ENCODE measurements around the gene SFPQ. TPM values are rescaled to one million over a fixed set of nuclear protein-coding genes. Genes with fewer than 3 reads are reported as not detected.

Gene SFPQ
- total RNA-seq, 1 experiment from 2014 or later, result 354 TPM

GRCh38 chr1:35192056-35192852 is 691 bp downstream of the SFPQ start (continued):
- TF ChIP-seq IRF2 (CRISPR knock-in tag; IDR thresholded peaks at IDR 0.05; ENCODE audit: borderline replicate concordance, low read depth) (no peak), GTF2I (CRISPR knock-in tag; conservative IDR thresholded peaks at IDR 0.05) (no peak), ZNF532 (CRISPR knock-in tag; IDR thresholded peaks at IDR 0.05; ENCODE audit: borderline replicate concordance) (no peak), SP1 (CRISPR knock-in tag; conservative IDR thresholded peaks at IDR 0.05) (0 out of 2 replicates have a peak, but pooled peaks have one; percentile 39), JUN (CRISPR knock-in tag; IDR thresholded peaks at IDR 0.05) (no peak), ZNF121 (CRISPR knock-in tag; IDR thresholded peaks at IDR 0.05) (no peak), TEAD4 (CRISPR knock-in tag; IDR thresholded peaks at IDR 0.05) (no peak), NR3C1 (CRISPR knock-in tag; conservative IDR thresholded peaks at IDR 0.05; ENCODE audit: low read depth) (no peak), ZNF671 (CRISPR knock-in tag; IDR thresholded peaks at IDR 0.05) (no peak), TEAD1 (CRISPR knock-in tag; IDR thresholded peaks at IDR 0.05) (no peak; the same call in 1 of the 2 replicates), SMAD4 (CRISPR knock-in tag; IDR thresholded peaks at IDR 0.05) (no peak), MXD4 (CRISPR knock-in tag; IDR thresholded peaks at IDR 0.05; ENCODE audit: borderline replicate concordance) (no peak), ESRRA (CRISPR knock-in tag; IDR thresholded peaks at IDR 0.05; ENCODE audit: borderline replicate concordance) (no peak), TCF7 (CRISPR knock-in tag; IDR thresholded peaks at IDR 0.05; ENCODE audit: low read depth) (no peak), CBFB (CRISPR knock-in tag; IDR thresholded peaks at IDR 0.05; ENCODE audit: low read depth) (no peak)
- TF ChIP-seq, protein P1, sequence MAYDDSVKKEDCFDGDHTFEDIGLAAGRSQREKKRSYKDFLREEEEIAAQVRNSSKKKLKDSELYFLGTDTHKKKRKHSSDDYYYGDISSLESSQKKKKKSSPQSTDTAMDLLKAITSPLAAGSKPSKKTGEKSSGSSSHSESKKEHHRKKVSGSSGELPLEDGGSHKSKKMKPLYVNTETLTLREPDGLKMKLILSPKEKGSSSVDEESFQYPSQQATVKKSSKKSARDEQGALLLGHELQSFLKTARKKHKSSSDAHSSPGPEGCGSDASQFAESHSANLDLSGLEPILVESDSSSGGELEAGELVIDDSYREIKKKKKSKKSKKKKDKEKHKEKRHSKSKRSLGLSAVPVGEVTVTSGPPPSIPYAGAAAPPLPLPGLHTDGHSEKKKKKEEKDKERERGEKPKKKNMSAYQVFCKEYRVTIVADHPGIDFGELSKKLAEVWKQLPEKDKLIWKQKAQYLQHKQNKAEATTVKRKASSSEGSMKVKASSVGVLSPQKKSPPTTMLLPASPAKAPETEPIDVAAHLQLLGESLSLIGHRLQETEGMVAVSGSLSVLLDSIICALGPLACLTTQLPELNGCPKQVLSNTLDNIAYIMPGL (CRISPR knock-in tag; IDR thresholded peaks at IDR 0.05), result 0 out of 2 replicates have a peak, but pooled peaks have one; percentile 64
- TF ChIP-seq, protein P2, sequence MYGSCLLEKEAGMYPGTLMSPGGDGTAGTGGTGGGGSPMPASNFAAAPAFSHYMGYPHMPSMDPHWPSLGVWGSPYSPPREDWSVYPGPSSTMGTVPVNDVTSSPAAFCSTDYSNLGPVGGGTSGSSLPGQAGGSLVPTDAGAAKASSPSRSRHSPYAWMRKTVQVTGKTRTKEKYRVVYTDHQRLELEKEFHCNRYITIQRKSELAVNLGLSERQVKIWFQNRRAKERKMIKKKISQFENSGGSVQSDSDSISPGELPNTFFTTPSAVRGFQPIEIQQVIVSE (CRISPR knock-in tag; IDR thresholded peaks at IDR 0.05; ENCODE audit: borderline replicate concordance), result no peak
- TF ChIP-seq, protein P3, sequence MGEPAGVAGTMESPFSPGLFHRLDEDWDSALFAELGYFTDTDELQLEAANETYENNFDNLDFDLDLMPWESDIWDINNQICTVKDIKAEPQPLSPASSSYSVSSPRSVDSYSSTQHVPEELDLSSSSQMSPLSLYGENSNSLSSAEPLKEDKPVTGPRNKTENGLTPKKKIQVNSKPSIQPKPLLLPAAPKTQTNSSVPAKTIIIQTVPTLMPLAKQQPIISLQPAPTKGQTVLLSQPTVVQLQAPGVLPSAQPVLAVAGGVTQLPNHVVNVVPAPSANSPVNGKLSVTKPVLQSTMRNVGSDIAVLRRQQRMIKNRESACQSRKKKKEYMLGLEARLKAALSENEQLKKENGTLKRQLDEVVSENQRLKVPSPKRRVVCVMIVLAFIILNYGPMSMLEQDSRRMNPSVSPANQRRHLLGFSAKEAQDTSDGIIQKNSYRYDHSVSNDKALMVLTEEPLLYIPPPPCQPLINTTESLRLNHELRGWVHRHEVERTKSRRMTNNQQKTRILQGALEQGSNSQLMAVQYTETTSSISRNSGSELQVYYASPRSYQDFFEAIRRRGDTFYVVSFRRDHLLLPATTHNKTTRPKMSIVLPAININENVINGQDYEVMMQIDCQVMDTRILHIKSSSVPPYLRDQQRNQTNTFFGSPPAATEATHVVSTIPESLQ (CRISPR knock-in tag; IDR thresholded peaks at IDR 0.05), result no peak
- TF ChIP-seq, protein P4, sequence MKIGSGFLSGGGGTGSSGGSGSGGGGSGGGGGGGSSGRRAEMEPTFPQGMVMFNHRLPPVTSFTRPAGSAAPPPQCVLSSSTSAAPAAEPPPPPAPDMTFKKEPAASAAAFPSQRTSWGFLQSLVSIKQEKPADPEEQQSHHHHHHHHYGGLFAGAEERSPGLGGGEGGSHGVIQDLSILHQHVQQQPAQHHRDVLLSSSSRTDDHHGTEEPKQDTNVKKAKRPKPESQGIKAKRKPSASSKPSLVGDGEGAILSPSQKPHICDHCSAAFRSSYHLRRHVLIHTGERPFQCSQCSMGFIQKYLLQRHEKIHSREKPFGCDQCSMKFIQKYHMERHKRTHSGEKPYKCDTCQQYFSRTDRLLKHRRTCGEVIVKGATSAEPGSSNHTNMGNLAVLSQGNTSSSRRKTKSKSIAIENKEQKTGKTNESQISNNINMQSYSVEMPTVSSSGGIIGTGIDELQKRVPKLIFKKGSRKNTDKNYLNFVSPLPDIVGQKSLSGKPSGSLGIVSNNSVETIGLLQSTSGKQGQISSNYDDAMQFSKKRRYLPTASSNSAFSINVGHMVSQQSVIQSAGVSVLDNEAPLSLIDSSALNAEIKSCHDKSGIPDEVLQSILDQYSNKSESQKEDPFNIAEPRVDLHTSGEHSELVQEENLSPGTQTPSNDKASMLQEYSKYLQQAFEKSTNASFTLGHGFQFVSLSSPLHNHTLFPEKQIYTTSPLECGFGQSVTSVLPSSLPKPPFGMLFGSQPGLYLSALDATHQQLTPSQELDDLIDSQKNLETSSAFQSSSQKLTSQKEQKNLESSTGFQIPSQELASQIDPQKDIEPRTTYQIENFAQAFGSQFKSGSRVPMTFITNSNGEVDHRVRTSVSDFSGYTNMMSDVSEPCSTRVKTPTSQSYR (CRISPR knock-in tag; IDR thresholded peaks at IDR 0.05), result no peak
- TF ChIP-seq, protein P5, sequence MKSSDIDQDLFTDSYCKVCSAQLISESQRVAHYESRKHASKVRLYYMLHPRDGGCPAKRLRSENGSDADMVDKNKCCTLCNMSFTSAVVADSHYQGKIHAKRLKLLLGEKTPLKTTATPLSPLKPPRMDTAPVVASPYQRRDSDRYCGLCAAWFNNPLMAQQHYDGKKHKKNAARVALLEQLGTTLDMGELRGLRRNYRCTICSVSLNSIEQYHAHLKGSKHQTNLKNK (CRISPR knock-in tag; IDR thresholded peaks at IDR 0.05), result no peak
- TF ChIP-seq, protein P6, sequence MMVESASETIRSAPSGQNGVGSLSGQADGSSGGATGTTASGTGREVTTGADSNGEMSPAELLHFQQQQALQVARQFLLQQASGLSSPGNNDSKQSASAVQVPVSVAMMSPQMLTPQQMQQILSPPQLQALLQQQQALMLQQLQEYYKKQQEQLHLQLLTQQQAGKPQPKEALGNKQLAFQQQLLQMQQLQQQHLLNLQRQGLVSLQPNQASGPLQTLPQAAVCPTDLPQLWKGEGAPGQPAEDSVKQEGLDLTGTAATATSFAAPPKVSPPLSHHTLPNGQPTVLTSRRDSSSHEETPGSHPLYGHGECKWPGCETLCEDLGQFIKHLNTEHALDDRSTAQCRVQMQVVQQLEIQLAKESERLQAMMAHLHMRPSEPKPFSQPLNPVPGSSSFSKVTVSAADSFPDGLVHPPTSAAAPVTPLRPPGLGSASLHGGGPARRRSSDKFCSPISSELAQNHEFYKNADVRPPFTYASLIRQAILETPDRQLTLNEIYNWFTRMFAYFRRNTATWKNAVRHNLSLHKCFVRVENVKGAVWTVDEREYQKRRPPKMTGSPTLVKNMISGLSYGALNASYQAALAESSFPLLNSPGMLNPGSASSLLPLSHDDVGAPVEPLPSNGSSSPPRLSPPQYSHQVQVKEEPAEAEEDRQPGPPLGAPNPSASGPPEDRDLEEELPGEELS (CRISPR knock-in tag; IDR thresholded peaks at IDR 0.05), result no peak
